Measurements from ENCODE around the gene ZNF335. TPM values are rescaled to one million over a fixed set of nuclear protein-coding genes. Genes with fewer than 3 reads are reported as not detected.

ZNF335 gene
- total and polyA plus RNA-seq, 2 of the 13 experiments (the other 11 are each of a cell fraction or from before 2014, with no cell fraction given) = 9.7 to 13.7 TPM

- TF ChIP-seq RBFOX2 (IDR thresholded peaks at IDR 0.05; ENCODE audit: low read depth, low read length) = no peak
- no peak; the same call in 1 of the 2 replicates for TF ChIP-seq ZBTB39 (CRISPR knock-in tag; IDR thresholded peaks at IDR 0.05)
- TF ChIP-seq IRX3 (CRISPR knock-in tag; IDR thresholded peaks at IDR 0.05; ENCODE audit: borderline replicate concordance, low read depth) = 0 out of 2 replicates have a peak, but pooled peaks have one; percentile 0
- TF ChIP-seq ZNF766 (CRISPR knock-in tag; IDR thresholded peaks at IDR 0.05; ENCODE audit: borderline replicate concordance) = 0 out of 2 replicates have a peak, but pooled peaks have one; percentile 37
- TF ChIP-seq ZNF160 (CRISPR knock-in tag; IDR thresholded peaks at IDR 0.05) = peak; percentile 53; the same call in 1 of the 2 replicates
- no peak for TF ChIP-seq TEF (CRISPR knock-in tag; IDR thresholded peaks at IDR 0.05)
- no peak for TF ChIP-seq RFXANK (CRISPR knock-in tag; IDR thresholded peaks at IDR 0.05)
- 0 out of 2 replicates have a peak, but pooled peaks have one; percentile 1 for TF ChIP-seq GPN1 (CRISPR knock-in tag; IDR thresholded peaks at IDR 0.05; ENCODE audit: borderline replicate concordance)
- TF ChIP-seq ZEB1 (IDR thresholded peaks at IDR 0.05; ENCODE audit: insufficient replicate concordance, low read depth) = peak; percentile 9
- TF ChIP-seq ZNF576 (CRISPR knock-in tag; IDR thresholded peaks at IDR 0.05) = no peak; the same call in 1 of the 2 replicates
- TF ChIP-seq NBN (conservative IDR thresholded peaks at IDR 0.05) = no peak
- TF ChIP-seq RORA (CRISPR knock-in tag; IDR thresholded peaks at IDR 0.05) = no peak; the same call in 1 of the 2 replicates
- TF ChIP-seq KLF11 (CRISPR knock-in tag; IDR thresholded peaks at IDR 0.05) = no peak; the same call in 1 of the 2 replicates
- TF ChIP-seq ARID5B (CRISPR knock-in tag; IDR thresholded peaks at IDR 0.05) = peak; percentile 37; the same call in 1 of the 2 replicates
- no peak for TF ChIP-seq ZNF768 (CRISPR knock-in tag; IDR thresholded peaks at IDR 0.05)
- no peak for TF ChIP-seq MYC (CRISPR knock-in tag; IDR thresholded peaks at IDR 0.05; ENCODE audit: borderline replicate concordance)
- no peak for TF ChIP-seq ZBTB8A (CRISPR knock-in tag; IDR thresholded peaks at IDR 0.05; ENCODE audit: borderline replicate concordance, low read depth)
- no peak for TF ChIP-seq ZNF777 (CRISPR knock-in tag; IDR thresholded peaks at IDR 0.05)
- no peak; the same call in 1 of the 2 replicates for TF ChIP-seq ESRRA (CRISPR knock-in tag; IDR thresholded peaks at IDR 0.05; ENCODE audit: low read depth)
- no peak for TF ChIP-seq HHEX (CRISPR knock-in tag; IDR thresholded peaks at IDR 0.05)
- peak; percentile 65 for TF ChIP-seq FOXP4 (CRISPR knock-in tag; IDR thresholded peaks at IDR 0.05)
Measured at GRCh38 chr20:45933266-45934045, 38.5 kb downstream of the ZNF335 start (continued).

All from HepG2 (cell line).